Colonic mucosa (tissue), 4 donors: ENCODE data around the gene BTG2. TPM values are rescaled to one million over a fixed set of nuclear protein-coding genes. Genes with fewer than 3 reads are reported as not detected.

Experiments used
- DNase-seq: peaks from one replicate; pipeline ENCODE4 v3.0.0-alpha.2; 2020
- H3K27ac ChIP-seq: fragments of 200-600 bp; one replicate; pipeline ENCODE4 v1.8.0; 2021
- H3K27me3 ChIP-seq: fragments of 200-600 bp; one replicate; pipeline ENCODE4 v1.8.0; 2021
- H3K36me3 ChIP-seq: fragments of 200-600 bp; one replicate; pipeline ENCODE4 v1.8.0; 2021
- H3K4me1 ChIP-seq: fragments of 200-600 bp; one replicate; pipeline ENCODE4 v1.8.0; 2021; ENCODE audit warnings: mild to moderate bottlenecking
- H3K4me3 ChIP-seq: fragments of 200-600 bp; one replicate; pipeline ENCODE4 v1.8.0; 2021
- H3K9ac ChIP-seq, 2 donors: one replicate each; pipeline ENCODE4 v1.7.0; 2013; ENCODE audit warnings: control low read depth in 2 of 2, low read depth in 2 of 2, low read length in 2 of 2
- H3K9me3 ChIP-seq: fragments of 200-600 bp; one replicate; pipeline ENCODE4 v1.8.0; 2021
- CTCF ChIP-seq: fragments of 200-600 bp; IDR thresholded peaks from one replicate; pipeline ENCODE4 v1.8.0; 2022; ENCODE audit warnings: antibody characterized with exemption, mild to moderate bottlenecking
- intact Hi-C: fragments of 100-400 bp; cut with DNase I; formaldehyde crosslinking; loops from one replicate; pipeline ENCODE4 v1.14.1; 2022
- total RNA-seq, 2 donors: library from RNA; stranded (reverse); fragmentation: NEBNext Ultra II Directional in 1 of 2; extraction: Animal tissue kit (Norgen Biotek cat#: 25700) in 1 of 2; gene quantifications; one replicate each; pipeline ENCODE4 v1.2.1, GENCODE V29; 2021
- donor health status: healthy.
- donor health status: DM: no; HTN: no; CAD: no.
- donor health status: DM: no; HTN: no; CAD: no.

The BTG2 gene
- total RNA-seq, 2 donors from 2014 or later = 66.4 to 88.0 TPM

- intact Hi-C loops = no loop called here
- H3K4me3 ChIP-seq = no peak overlapping the region
- TF ChIP-seq CTCF = no peak
- no peaks in the 10 kb centered on the region for H3K9me3 ChIP-seq
- DNase-seq = peak; percentile 31
- H3K27ac ChIP-seq = peak overlapping the region; percentile 42
- H3K36me3 ChIP-seq = no peaks in the 10 kb centered on the region
- H3K27me3 ChIP-seq = no peaks in the 10 kb centered on the region
- peak overlapping the region in 1 of 2 donors; percentile 16 for H3K9ac ChIP-seq
- peaks cover 24% of the 10 kb centered on the region for H3K4me1 ChIP-seq
Measured at GRCh38 chr1:203282720-203283542, 22.4 kb upstream of the BTG2 start.

- Histone ChIP-seq H3K36me3 (no peaks in the 10 kb centered on the region), H3K9me3 (no peaks in the 10 kb centered on the region), H3K27me3 (no peaks in the 10 kb centered on the region), H3K4me1 (peaks cover 29% of the 10 kb centered on the region), H3K4me3 (no peak overlapping the region), H3K27ac (no peak overlapping the region), H3K9ac (no peak overlapping the region)
- no peak for DNase-seq
- no peak for TF ChIP-seq CTCF
- intact Hi-C loops = no loop called here
Measured at GRCh38 chr1:203283597-203283996, 21.7 kb upstream of the BTG2 start.

GRCh38 chr1:203284411-203285123 lies 20.8 kb upstream of the BTG2 start:
- intact Hi-C loops = no loop called here
- Histone ChIP-seq H3K4me1 (peaks cover 35% of the 10 kb centered on the region), H3K36me3 (no peaks in the 10 kb centered on the region), H3K27ac (no peak overlapping the region), H3K4me3 (no peak overlapping the region), H3K9me3 (no peaks in the 10 kb centered on the region), H3K9ac (no peak overlapping the region), H3K27me3 (no peaks in the 10 kb centered on the region)
- TF ChIP-seq CTCF = no peak
- peak; percentile 20 for DNase-seq

- Histone ChIP-seq H3K4me3 (no peak overlapping the region), H3K27ac (peak overlapping the region; percentile 98), H3K9me3 (no peaks in the 10 kb centered on the region), H3K27me3 (no peaks in the 10 kb centered on the region), H3K4me1 (peaks cover 47% of the 10 kb centered on the region), H3K9ac (peak overlapping the region; percentile 57 to 84), H3K36me3 (no peaks in the 10 kb centered on the region)
- DNase-seq = peak; percentile 66
- intact Hi-C loops = no loop called here
- TF ChIP-seq CTCF = no peak
Measured at GRCh38 chr1:203286161-203286984, 18.9 kb upstream of the BTG2 start.
